Neural cell (in vitro differentiated cells): ENCODE data around the gene DOCK8.
"Not testable (repeated sequence)": the region's sequence is repeated elsewhere in the genome, so short reads cannot be mapped to it uniquely, and the experiment has no call there.

Source experiments
- CTCF ChIP-seq: fragments of 450-650 bp; IDR thresholded peaks from 2 replicates; pipeline ENCODE4 v1.5.1; 2014; ENCODE audit warnings: antibody characterized with exemption, mild to moderate bottlenecking, moderate library complexity; ENCODE audit not compliant: poor library complexity, severe bottlenecking
- EP300 ChIP-seq: fragments of 450-650 bp; conservative IDR thresholded peaks from 2 replicates; pipeline ENCODE4 v1.6.1; 2014; ENCODE audit warnings: antibody characterized with exemption, mild to moderate bottlenecking, moderate library complexity; ENCODE audit not compliant: poor library complexity, severe bottlenecking
- EZH2 ChIP-seq: fragments of 200-600, 300-800 bp; shearing (Covaris generic), sonication (generic); IDR thresholded peaks from 2 replicates; pipeline ENCODE4 v1.6.1; 2014; ENCODE audit warnings: antibody characterized with exemption, low read length, borderline replicate concordance, mild to moderate bottlenecking; ENCODE audit not compliant: insufficient read depth, poor library complexity, severe bottlenecking
- MXI1 ChIP-seq: fragments of 450-650 bp; conservative IDR thresholded peaks from 2 replicates; pipeline ENCODE4 v1.6.1; 2014; ENCODE audit warnings: antibody characterized with exemption, mild to moderate bottlenecking; ENCODE audit not compliant: poor library complexity, severe bottlenecking
- POLR2AphosphoS5 ChIP-seq: IDR thresholded peaks from 2 replicates; pipeline ENCODE4 v1.6.1; 2012
- RAD21 ChIP-seq: fragments of 450-650 bp; conservative IDR thresholded peaks from 2 replicates; pipeline ENCODE4 v1.6.1; 2014; ENCODE audit warnings: antibody characterized with exemption, mild to moderate bottlenecking, moderate library complexity
- SMC3 ChIP-seq: fragments of 450-650 bp; conservative IDR thresholded peaks from 2 replicates; pipeline ENCODE4 v1.6.1; 2014; ENCODE audit warnings: antibody characterized with exemption, mild to moderate bottlenecking, moderate library complexity; ENCODE audit not compliant: poor library complexity
- TAF1 ChIP-seq: IDR thresholded peaks from 2 replicates; pipeline ENCODE4 v1.6.1; 2012; ENCODE audit warnings: low read depth

- not testable (repeated sequence) for TF ChIP-seq EP300, CTCF, POLR2AphosphoS5, EZH2, MXI1, RAD21, TAF1, SMC3
These were observed 15.1 kb upstream of the DOCK8 start for GRCh38 chr9:199601-200000.
